ENCODE data around the gene IL13.

IL13 gene

DNA sequence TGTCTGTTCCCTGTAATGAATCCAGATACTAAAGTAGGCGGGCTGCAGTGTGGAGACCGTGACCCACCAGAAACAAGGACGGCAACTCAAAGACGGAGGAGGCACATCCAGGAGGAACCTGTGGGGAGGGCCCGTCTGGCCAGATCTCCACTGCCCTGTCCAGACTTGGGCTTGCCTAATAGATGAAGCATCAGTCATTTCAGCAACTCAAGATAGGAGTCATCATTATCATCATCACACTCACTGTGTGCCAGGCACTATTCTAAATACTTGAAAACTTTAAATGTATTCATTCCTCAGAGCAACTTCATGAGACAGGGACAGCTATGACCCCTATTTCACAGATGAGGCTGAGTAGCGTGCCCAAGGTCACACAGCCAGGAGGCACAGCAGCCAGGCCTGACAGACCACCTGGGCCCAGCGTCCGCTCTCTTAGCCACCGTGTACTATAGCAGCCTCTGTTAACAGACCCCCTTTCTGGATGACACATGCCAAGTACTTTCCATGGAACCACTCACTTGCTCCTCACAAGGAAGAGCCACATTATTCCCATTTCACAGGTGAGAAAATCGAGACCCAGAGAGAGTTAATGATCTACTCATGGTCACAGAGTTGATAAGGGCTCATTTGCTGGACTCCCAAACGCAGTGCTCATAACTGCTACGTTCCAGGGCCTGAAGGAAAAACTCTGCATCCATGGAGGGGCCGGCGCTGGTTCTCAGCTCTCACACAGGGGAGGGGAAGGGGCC lies 10.9 kb downstream of the IL13 start:
- TF ChIP-seq, protein P1, sequence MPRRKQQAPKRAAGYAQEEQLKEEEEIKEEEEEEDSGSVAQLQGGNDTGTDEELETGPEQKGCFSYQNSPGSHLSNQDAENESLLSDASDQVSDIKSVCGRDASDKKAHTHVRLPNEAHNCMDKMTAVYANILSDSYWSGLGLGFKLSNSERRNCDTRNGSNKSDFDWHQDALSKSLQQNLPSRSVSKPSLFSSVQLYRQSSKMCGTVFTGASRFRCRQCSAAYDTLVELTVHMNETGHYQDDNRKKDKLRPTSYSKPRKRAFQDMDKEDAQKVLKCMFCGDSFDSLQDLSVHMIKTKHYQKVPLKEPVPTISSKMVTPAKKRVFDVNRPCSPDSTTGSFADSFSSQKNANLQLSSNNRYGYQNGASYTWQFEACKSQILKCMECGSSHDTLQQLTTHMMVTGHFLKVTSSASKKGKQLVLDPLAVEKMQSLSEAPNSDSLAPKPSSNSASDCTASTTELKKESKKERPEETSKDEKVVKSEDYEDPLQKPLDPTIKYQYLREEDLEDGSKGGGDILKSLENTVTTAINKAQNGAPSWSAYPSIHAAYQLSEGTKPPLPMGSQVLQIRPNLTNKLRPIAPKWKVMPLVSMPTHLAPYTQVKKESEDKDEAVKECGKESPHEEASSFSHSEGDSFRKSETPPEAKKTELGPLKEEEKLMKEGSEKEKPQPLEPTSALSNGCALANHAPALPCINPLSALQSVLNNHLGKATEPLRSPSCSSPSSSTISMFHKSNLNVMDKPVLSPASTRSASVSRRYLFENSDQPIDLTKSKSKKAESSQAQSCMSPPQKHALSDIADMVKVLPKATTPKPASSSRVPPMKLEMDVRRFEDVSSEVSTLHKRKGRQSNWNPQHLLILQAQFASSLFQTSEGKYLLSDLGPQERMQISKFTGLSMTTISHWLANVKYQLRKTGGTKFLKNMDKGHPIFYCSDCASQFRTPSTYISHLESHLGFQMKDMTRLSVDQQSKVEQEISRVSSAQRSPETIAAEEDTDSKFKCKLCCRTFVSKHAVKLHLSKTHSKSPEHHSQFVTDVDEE (CRISPR knock-in tag; IDR thresholded peaks at IDR 0.05) = no peak
- TF ChIP-seq TCF4 (CRISPR knock-in tag; IDR thresholded peaks at IDR 0.05; ENCODE audit: borderline replicate concordance) (no peak), ZNF565 (CRISPR knock-in tag; conservative IDR thresholded peaks at IDR 0.05; ENCODE audit: low read depth) (no peak), ZC3H10 (CRISPR knock-in tag; IDR thresholded peaks at IDR 0.05) (no peak), TOX (CRISPR knock-in tag; IDR thresholded peaks at IDR 0.05; ENCODE audit: borderline replicate concordance) (no peak), ZNF8 (CRISPR knock-in tag; IDR thresholded peaks at IDR 0.05) (no peak), BACH2 (CRISPR knock-in tag; IDR thresholded peaks at IDR 0.05; ENCODE audit: borderline replicate concordance) (no peak), ZFP3 (CRISPR knock-in tag; IDR thresholded peaks at IDR 0.05) (no peak)
- TF ChIP-seq, protein P2, sequence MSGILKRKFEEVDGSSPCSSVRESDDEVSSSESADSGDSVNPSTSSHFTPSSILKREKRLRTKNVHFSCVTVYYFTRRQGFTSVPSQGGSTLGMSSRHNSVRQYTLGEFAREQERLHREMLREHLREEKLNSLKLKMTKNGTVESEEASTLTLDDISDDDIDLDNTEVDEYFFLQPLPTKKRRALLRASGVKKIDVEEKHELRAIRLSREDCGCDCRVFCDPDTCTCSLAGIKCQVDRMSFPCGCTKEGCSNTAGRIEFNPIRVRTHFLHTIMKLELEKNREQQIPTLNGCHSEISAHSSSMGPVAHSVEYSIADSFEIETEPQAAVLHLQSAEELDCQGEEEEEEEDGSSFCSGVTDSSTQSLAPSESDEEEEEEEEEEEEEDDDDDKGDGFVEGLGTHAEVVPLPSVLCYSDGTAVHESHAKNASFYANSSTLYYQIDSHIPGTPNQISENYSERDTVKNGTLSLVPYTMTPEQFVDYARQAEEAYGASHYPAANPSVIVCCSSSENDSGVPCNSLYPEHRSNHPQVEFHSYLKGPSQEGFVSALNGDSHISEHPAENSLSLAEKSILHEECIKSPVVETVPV (CRISPR knock-in tag; IDR thresholded peaks at IDR 0.05) = no peak
- TF ChIP-seq, protein P3, sequence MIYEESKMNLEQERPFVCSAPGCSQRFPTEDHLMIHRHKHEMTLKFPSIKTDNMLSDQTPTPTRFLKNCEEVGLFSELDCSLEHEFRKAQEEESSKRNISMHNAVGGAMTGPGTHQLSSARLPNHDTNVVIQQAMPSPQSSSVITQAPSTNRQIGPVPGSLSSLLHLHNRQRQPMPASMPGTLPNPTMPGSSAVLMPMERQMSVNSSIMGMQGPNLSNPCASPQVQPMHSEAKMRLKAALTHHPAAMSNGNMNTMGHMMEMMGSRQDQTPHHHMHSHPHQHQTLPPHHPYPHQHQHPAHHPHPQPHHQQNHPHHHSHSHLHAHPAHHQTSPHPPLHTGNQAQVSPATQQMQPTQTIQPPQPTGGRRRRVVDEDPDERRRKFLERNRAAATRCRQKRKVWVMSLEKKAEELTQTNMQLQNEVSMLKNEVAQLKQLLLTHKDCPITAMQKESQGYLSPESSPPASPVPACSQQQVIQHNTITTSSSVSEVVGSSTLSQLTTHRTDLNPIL (CRISPR knock-in tag; IDR thresholded peaks at IDR 0.05; ENCODE audit: low read depth) = no peak
- no peak for ATAC-seq

DNA sequence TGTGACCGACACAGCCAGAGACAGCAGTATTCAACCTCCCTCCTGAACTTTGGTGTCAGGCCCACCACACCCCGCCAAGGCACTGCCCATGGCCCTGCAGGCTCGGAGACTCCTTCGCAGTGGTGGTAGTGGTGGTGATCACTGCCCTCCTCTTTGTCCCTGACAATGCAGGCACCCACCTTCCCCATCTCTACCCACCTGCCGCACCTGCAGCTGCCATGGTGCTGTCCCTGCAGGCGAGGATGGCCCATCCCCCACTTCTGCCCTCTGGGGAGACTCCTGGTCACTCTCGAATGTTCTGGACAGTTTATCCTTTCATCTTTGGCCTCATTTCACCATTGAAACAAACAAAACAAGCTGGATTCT lies 11.5 kb downstream of the IL13 start:
- ATAC-seq = no peak
- no peak for TF ChIP-seq ZNF565 (CRISPR knock-in tag; conservative IDR thresholded peaks at IDR 0.05; ENCODE audit: low read depth)
- no peak for TF ChIP-seq PPARA (CRISPR knock-in tag; IDR thresholded peaks at IDR 0.05; ENCODE audit: borderline replicate concordance)
- TF ChIP-seq, protein P1 (CRISPR knock-in tag; IDR thresholded peaks at IDR 0.05) = no peak
- TF ChIP-seq, protein P2 (CRISPR knock-in tag; IDR thresholded peaks at IDR 0.05) = no peak
- no peak for TF ChIP-seq ZNF8 (CRISPR knock-in tag; IDR thresholded peaks at IDR 0.05)
- TF ChIP-seq OSR1 (CRISPR knock-in tag; IDR thresholded peaks at IDR 0.05) = no peak
- TF ChIP-seq ARNTL (CRISPR knock-in tag; IDR thresholded peaks at IDR 0.05; ENCODE audit: borderline replicate concordance, low read depth) = no peak

DNA sequence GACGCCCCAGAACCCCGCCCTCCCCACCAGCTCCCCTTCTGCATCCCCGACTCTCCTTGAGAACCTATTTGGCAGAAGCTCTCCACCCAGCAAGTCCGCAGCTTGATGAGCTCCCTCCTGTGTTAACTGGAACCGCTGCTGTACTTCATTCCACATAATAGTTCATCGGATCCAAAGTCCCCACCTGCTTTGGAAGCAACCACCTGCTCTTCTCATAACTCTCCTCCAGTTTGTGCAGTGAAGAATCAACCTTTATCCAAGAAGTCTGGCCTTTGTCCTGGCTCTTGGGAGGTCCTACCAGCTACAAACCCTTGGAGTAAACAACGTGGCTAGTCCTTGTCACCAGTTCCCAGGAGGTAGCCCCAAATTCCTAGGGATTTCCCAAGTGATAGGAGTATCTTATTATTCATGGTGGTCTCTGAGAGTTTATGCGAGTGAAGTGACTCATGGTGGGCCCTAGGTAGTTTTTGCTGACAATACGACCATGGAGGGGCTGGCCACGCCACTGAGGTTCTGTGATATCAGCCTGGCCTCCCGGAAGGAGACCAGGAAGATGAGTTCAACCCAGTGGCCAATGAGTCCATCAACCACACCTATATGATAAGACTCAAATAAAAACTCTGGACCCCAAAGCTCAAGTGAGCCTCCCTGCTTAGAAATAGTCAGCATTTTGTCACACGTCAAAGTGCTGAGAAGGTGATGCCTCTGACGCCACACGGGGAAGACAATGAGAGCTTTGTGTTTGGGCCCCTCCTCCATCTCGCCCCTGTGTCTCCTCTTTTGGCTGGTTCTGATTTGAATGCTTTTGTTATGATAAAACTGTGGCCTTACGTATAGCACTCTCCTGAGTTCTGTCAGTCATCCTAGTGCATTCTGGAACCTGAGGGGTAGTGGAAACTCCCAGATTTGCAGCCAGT lies 12.3 kb downstream of the IL13 start:
- no peak for ATAC-seq
- TF ChIP-seq ZFP3 (CRISPR knock-in tag; IDR thresholded peaks at IDR 0.05) (no peak), RARB (CRISPR knock-in tag; IDR thresholded peaks at IDR 0.05) (no peak), TOX (CRISPR knock-in tag; IDR thresholded peaks at IDR 0.05; ENCODE audit: borderline replicate concordance) (no peak), ISL1 (CRISPR knock-in tag; IDR thresholded peaks at IDR 0.05) (no peak), ARNTL (CRISPR knock-in tag; IDR thresholded peaks at IDR 0.05; ENCODE audit: borderline replicate concordance, low read depth) (no peak), CSDC2 (CRISPR knock-in tag; IDR thresholded peaks at IDR 0.05) (no peak), ZNF8 (CRISPR knock-in tag; IDR thresholded peaks at IDR 0.05) (no peak), BACH2 (CRISPR knock-in tag; IDR thresholded peaks at IDR 0.05; ENCODE audit: borderline replicate concordance) (no peak), OSR1 (CRISPR knock-in tag; IDR thresholded peaks at IDR 0.05) (no peak), ZNF565 (CRISPR knock-in tag; conservative IDR thresholded peaks at IDR 0.05; ENCODE audit: low read depth) (no peak), ZC3H10 (CRISPR knock-in tag; IDR thresholded peaks at IDR 0.05) (no peak), PPARA (CRISPR knock-in tag; IDR thresholded peaks at IDR 0.05; ENCODE audit: borderline replicate concordance) (no peak), ZNF70 (CRISPR knock-in tag; IDR thresholded peaks at IDR 0.05) (no peak)
- TF ChIP-seq, protein P3 (CRISPR knock-in tag; IDR thresholded peaks at IDR 0.05; ENCODE audit: low read depth) = no peak
- TF ChIP-seq, protein P2 (CRISPR knock-in tag; IDR thresholded peaks at IDR 0.05) = no peak
